GM12878 (cell line): ENCODE data around the gene OXTR. TPM values are rescaled to one million over a fixed set of nuclear protein-coding genes. Genes with fewer than 3 reads are reported as not detected.

Source experiments
- ATAC-seq: fragments of 200-7000 bp; cut with Tn5 transposase; 3 replicates; pipeline ENCODE4 v1.9.1; 2020; ENCODE audit warnings: mild to moderate bottlenecking, moderate library complexity
- BruUV-seq: library from RNA; stranded (reverse); fragments of 400-500 nt; replicated peaks from 2 replicates; lab custom pipeline; 2021; lab: Mats Ljungman, UMichigan
- CTCF ChIA-PET: fragments of 300-600 bp; sonication (Branson Sonifier 250); formaldehyde crosslinking; extraction: SDS; loops from one replicate; lab custom pipeline; 2021; ENCODE audit warnings: inconsistent platforms; lab: Yijun Ruan, JAX
- POLR2A ChIA-PET: fragments of 350-600 bp; formaldehyde crosslinking; extraction: SDS; loops from one replicate; lab custom pipeline; 2021; ENCODE audit warnings: inconsistent platforms; lab: Charles Lee
- RAD21 ChIA-PET: fragments of 300-600 bp; sonication (Branson Sonifier 250); formaldehyde crosslinking; loops from one replicate; lab custom pipeline; 2023; ENCODE audit warnings: antibody characterized with exemption; ENCODE audit not compliant: unreplicated experiment; lab: Charles Lee
- SMC1A ChIA-PET: fragments of 300-600 bp; sonication (Branson Sonifier 250); formaldehyde crosslinking; loops from one replicate; lab custom pipeline; 2023; ENCODE audit not compliant: unreplicated experiment, uncharacterized antibody; lab: Charles Lee
- DNase-seq: peaks from one replicate; pipeline ENCODE4 v3.0.0-alpha.2; 2011; ENCODE audit warnings: low read depth, low spot score
- FAIRE-seq: peaks from 3 replicates; lab custom pipeline; 2011; peaks lifted over from hg19 to GRCh38; lab: Jason Lieb, UNC
- H2AFZ ChIP-seq: 2 replicates; pipeline ENCODE4 v1.6.0; 2011; ENCODE audit warnings: low read depth, low read length, control low read depth; ENCODE audit not compliant: control insufficient read depth
- H3K27ac ChIP-seq: 2 replicates; pipeline ENCODE4 v1.5.1; 2011; ENCODE audit warnings: control low read depth; ENCODE audit not compliant: control insufficient read depth, insufficient read depth
- H3K27me3 ChIP-seq, 2 experiments: replicated peaks in 1 of 2; 2 replicates each; pipeline versions ENCODE4 v1.6.0 to v1.6.1; 2011; ENCODE audit warnings: low read length in 1 of 2; ENCODE audit not compliant: control insufficient read depth in 2 of 2, insufficient read depth in 2 of 2
- H3K36me3 ChIP-seq, 2 experiments: 2 replicates each; pipeline ENCODE4 v1.5.1; 2011; ENCODE audit warnings: low read length in 1 of 2; ENCODE audit not compliant: control insufficient read depth in 2 of 2, insufficient read depth in 2 of 2
- H3K4me1 ChIP-seq: 2 replicates; pipeline ENCODE4 v1.6.1; 2011; ENCODE audit warnings: mild to moderate bottlenecking, low read length, moderate library complexity, mixed read lengths; ENCODE audit not compliant: control insufficient read depth, insufficient read depth
- H3K4me2 ChIP-seq: 2 replicates; pipeline ENCODE4 v1.6.0; 2011; ENCODE audit warnings: control low read depth; ENCODE audit not compliant: control insufficient read depth, insufficient read depth
- H3K4me3 ChIP-seq: fragments of 200-600 bp; sonication (generic); 2 replicates; pipeline ENCODE4 v1.5.1; 2016
- H3K79me2 ChIP-seq: 2 replicates; pipeline ENCODE4 v1.6.0; 2011; ENCODE audit warnings: low read length; ENCODE audit not compliant: control insufficient read depth, insufficient read depth
- H3K9ac ChIP-seq: 2 replicates; pipeline ENCODE4 v1.8.0; 2011; ENCODE audit warnings: low read length, control low read depth, mixed read lengths; ENCODE audit not compliant: control insufficient read depth, insufficient read depth
- H3K9me3 ChIP-seq: replicated peaks from 3 replicates; pipeline ENCODE4 v1.5.1; 2011; ENCODE audit warnings: mild to moderate bottlenecking, low read length; ENCODE audit not compliant: control insufficient read depth, insufficient read depth
- H4K20me1 ChIP-seq: 2 replicates; pipeline ENCODE4 v1.6.0; 2011; ENCODE audit not compliant: control insufficient read depth, insufficient read depth
- BCLAF1 ChIP-seq: fragments of 450-650 bp; IDR thresholded peaks from 2 replicates; pipeline ENCODE4 v1.6.1; 2017; ENCODE audit warnings: antibody characterized with exemption, mild to moderate bottlenecking, moderate library complexity
- CBX5 ChIP-seq: sonication (generic); IDR thresholded peaks from 2 replicates; pipeline ENCODE4 v1.6.1; 2016; ENCODE audit warnings: low read depth, moderate library complexity, mild to moderate bottlenecking, inconsistent platforms
- CREM ChIP-seq: IDR thresholded peaks from 2 replicates; pipeline ENCODE4 v1.6.1; 2014; ENCODE audit warnings: antibody characterized with exemption, low read depth
- E2F8 ChIP-seq: fragments of 450-650 bp; IDR thresholded peaks from 2 replicates; pipeline ENCODE4 v1.6.1; 2018; ENCODE audit warnings: mild to moderate bottlenecking, low read depth, moderate library complexity; ENCODE audit not compliant: partially characterized antibody
- RAD51 ChIP-seq: fragments of 450-650 bp; IDR thresholded peaks from 2 replicates; pipeline ENCODE4 v1.6.1; 2016; ENCODE audit warnings: moderate library complexity, mild to moderate bottlenecking, inconsistent platforms
- SKIL ChIP-seq: fragments of 450-650 bp; IDR thresholded peaks from 2 replicates; pipeline ENCODE4 v1.6.1; 2017; ENCODE audit warnings: mild to moderate bottlenecking, low read depth, inconsistent platforms; ENCODE audit not compliant: poor library complexity, severe bottlenecking
- SMAD5 ChIP-seq: IDR thresholded peaks from 2 replicates; pipeline ENCODE4 v1.6.1; 2016; ENCODE audit warnings: antibody characterized with exemption, low read depth
- ZBED1 ChIP-seq: IDR thresholded peaks from 2 replicates; pipeline ENCODE4 v1.6.1; 2016; ENCODE audit warnings: borderline replicate concordance
- ZNF24 ChIP-seq: fragments of 450-650 bp; IDR thresholded peaks from 2 replicates; pipeline ENCODE4 v1.6.1; 2017; ENCODE audit warnings: antibody characterized with exemption, mild to moderate bottlenecking
- ZNF274 ChIP-seq: IDR thresholded peaks from one replicate; pipeline ENCODE4 v1.8.0; 2011; ENCODE audit not compliant: insufficient read length, insufficient read depth
- WGBS: methylation state at CpG from one replicate; pipeline ENCODE4 v1.1.6; 2016; ENCODE audit warnings: low lambda C conversion rate; ENCODE audit not compliant: insufficient replicate concordance, insufficient coverage; ENCODE audit errors: missing lambda C conversion rate; 5-methylcytosine and 5-hydroxymethylcytosine counted together
- in situ Hi-C: fragments of 300-500 bp; cut with MboI; formaldehyde crosslinking; loops from 9 replicates; pipeline ENCODE4 v1.14.3; 2018; ENCODE audit warnings: mixed read lengths
- intact Hi-C: fragments of 100-400 bp; cut with micrococcal nuclease; formaldehyde crosslinking; loops from one replicate; pipeline ENCODE4 v1.14.2; 2022; ENCODE audit not compliant: unreplicated experiment
- polyA plus RNA-seq, 11 experiments: library from polyadenylated mRNA; depleted of rRNA in 4 of 11; unstranded in 6 of 11; stranded (reverse) in 5 of 11; fragments of >200 nt; fragmentation: Nextera tagmentation in 4 of 11; fragmentation: Illumina TruSeq in 1 of 11; extraction: Ambion mirVana in 4 of 11; extraction: Trizol in 1 of 11; gene quantifications; 1 replicate in 1 of 11; 2 replicates in 10 of 11; pipeline versions ENCODE4 v1.2.1 to v1.2.3, GENCODE V29; 2011 to 2016; ENCODE audit warnings: inconsistent platforms in 2 of 11, missing spikeins in 2 of 11, low read depth in 1 of 11
- total RNA-seq, 4 experiments: library from RNA; depleted of rRNA in 3 of 4; stranded (reverse); fragments of >200 nt in 3 of 4; fragmentation: Illumina TruSeq in 1 of 4; extraction: Trizol in 1 of 4; gene quantifications; 2 replicates each; pipeline versions ENCODE4 v1.2.1 to v1.2.3, GENCODE V29; 2013 to 2021
- TF ChIP-seq, protein P1 (sequence below): IDR thresholded peaks from 2 replicates; pipeline ENCODE4 v1.6.1; 2011; ENCODE audit warnings: borderline replicate concordance, low read depth, mild to moderate bottlenecking, moderate library complexity, low read length; ENCODE audit not compliant: insufficient read depth, poor library complexity, severe bottlenecking

Gene OXTR
- total and polyA plus RNA-seq, 10 of the 15 experiments (the other 5 are each of a cell fraction or from before 2014, with no cell fraction given), result 0.43 to 5.9 (median 2.6) TPM

DNA sequence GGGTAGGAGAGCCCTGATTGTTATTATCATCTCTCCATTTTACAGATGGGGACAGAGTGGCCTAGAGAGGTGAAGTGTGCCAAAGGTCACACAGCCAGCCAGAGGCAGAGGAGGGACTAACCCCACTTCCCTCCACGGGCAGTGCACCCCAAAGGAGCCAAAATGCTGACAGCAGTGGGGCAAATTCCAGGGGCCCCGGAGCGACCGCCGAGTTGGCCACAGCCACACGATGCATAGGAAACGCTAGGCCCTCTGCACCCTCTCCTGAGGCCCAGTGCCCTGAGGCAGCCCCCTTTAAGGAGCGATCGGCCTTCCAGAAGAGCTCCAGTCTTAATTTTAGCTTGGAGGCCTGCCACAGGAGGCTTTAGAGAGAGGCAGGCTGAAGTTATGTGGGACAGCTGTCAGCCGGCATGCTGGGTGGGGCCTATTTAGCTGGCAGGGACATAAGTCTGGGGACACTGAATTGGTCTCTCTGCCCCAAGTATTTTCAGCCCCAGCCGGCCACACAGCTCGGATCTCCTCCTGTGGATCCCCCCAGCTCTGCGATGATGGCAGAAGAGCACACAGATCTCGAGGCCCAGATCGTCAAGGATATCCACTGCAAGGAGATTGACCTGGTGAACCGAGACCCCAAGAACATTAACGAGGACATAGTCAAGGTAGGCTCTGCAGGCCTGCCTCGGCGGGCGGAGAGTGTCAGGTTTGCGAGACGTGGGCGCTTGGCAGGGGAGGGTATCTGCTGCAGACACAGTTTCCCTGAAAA is 35.9 kb downstream of the OXTR start, which contains the start of gene CAV3 (continued):
- TF ChIP-seq, protein P1, sequence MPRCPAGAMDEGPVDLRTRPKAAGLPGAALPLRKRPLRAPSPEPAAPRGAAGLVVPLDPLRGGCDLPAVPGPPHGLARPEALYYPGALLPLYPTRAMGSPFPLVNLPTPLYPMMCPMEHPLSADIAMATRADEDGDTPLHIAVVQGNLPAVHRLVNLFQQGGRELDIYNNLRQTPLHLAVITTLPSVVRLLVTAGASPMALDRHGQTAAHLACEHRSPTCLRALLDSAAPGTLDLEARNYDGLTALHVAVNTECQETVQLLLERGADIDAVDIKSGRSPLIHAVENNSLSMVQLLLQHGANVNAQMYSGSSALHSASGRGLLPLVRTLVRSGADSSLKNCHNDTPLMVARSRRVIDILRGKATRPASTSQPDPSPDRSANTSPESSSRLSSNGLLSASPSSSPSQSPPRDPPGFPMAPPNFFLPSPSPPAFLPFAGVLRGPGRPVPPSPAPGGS, result no peak

GRCh38 chr3:8732413-8732812 is 37.0 kb downstream of the OXTR start:
- CTCF ChIA-PET, result no interaction called here
- POLR2A ChIA-PET, result no interaction called here
- no peak for FAIRE-seq
- TF ChIP-seq BCLAF1, result no peak
- TF ChIP-seq ZNF24, result no peak
- no peak for TF ChIP-seq E2F8
- TF ChIP-seq SKIL, result no peak
- TF ChIP-seq CREM, result no peak
- TF ChIP-seq SMAD5, result no peak
- TF ChIP-seq ZBED1, result no peak
- no peak for TF ChIP-seq RAD51
- TF ChIP-seq ZNF274, result no peak
- no peak for TF ChIP-seq CBX5

More at GRCh38 chr3:8732413-8732812, 37.0 kb downstream of the OXTR start:
- H3K79me2 ChIP-seq, result no peaks in the 10 kb centered on the region
- H3K27me3 ChIP-seq, result peaks cover 0 to 4% of the 10 kb centered on the region in 2 experiments; a peak in 1 of 4 replicates
- ChIA-PET SMC1A (interaction anchor here (0.7 kb wide), 1 partner anchor 8 kb away, joined by 3 read pairs; no protein-coding TSS in a partner anchor), RAD21 (no interaction called here)
- ATAC-seq (no peak), DNase-seq (no peak)
- no peak overlapping the region for H3K9ac ChIP-seq
- no peak overlapping the region for H3K4me3 ChIP-seq
- no peaks in the 10 kb centered on the region for H3K36me3 ChIP-seq
- H3K27ac ChIP-seq, result no peak overlapping the region
- H4K20me1 ChIP-seq, result no peaks in the 10 kb centered on the region
- H2AFZ ChIP-seq, result no peak overlapping the region
- H3K4me2 ChIP-seq, result no peak overlapping the region
- 45% methylated on average over 4 of the region's 4 CpGs for WGBS
- intact Hi-C loops, result no loop called here
- in situ Hi-C loops, result no loop called here
- H3K4me1 ChIP-seq, result no peaks in the 10 kb centered on the region
- no TSS peak for BruUV-seq
- no peaks in the 10 kb centered on the region for H3K9me3 ChIP-seq
